Measurements from ENCODE around the gene TAP2.

Gene TAP2

DNA sequence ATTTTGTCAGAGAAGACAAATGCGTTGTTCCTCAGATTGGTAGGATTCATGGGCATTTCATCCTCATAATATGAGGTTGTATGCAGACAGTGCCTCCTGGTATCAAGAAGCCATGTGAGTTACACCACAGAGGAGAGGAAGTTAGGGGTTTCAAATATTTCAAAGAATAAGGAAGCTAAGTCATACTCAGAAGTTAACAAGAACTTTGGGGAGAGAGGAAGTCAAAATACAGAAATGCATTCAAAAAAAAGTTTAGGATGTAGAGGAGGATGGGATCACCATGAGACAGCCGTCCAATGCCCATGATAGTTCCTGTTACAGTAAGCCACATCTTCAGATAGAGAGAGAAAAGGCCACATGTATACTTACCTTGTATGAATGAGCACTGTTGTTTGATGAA is 44.0 kb downstream of the TAP2 start:
- no peak for TF ChIP-seq EP300 (IDR thresholded peaks at IDR 0.05; ENCODE audit: borderline replicate concordance)
- no peak for TF ChIP-seq CEBPB (IDR thresholded peaks at IDR 0.05)
- no peak for TF ChIP-seq ZBTB7A (IDR thresholded peaks at IDR 0.05; ENCODE audit: low read depth)
- TF ChIP-seq CREB1 (IDR thresholded peaks at IDR 0.05; ENCODE audit: low read depth) = no peak
- TF ChIP-seq NFIC (IDR thresholded peaks at IDR 0.05) = no peak
- no peak for TF ChIP-seq TCF12 (IDR thresholded peaks at IDR 0.05; ENCODE audit: low read depth)
- TF ChIP-seq TEAD4 (IDR thresholded peaks at IDR 0.05) = no peak
- TF ChIP-seq, protein P1, sequence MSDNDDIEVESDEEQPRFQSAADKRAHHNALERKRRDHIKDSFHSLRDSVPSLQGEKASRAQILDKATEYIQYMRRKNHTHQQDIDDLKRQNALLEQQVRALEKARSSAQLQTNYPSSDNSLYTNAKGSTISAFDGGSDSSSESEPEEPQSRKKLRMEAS (IDR thresholded peaks at IDR 0.05) = no peak
- TF ChIP-seq, protein P2, sequence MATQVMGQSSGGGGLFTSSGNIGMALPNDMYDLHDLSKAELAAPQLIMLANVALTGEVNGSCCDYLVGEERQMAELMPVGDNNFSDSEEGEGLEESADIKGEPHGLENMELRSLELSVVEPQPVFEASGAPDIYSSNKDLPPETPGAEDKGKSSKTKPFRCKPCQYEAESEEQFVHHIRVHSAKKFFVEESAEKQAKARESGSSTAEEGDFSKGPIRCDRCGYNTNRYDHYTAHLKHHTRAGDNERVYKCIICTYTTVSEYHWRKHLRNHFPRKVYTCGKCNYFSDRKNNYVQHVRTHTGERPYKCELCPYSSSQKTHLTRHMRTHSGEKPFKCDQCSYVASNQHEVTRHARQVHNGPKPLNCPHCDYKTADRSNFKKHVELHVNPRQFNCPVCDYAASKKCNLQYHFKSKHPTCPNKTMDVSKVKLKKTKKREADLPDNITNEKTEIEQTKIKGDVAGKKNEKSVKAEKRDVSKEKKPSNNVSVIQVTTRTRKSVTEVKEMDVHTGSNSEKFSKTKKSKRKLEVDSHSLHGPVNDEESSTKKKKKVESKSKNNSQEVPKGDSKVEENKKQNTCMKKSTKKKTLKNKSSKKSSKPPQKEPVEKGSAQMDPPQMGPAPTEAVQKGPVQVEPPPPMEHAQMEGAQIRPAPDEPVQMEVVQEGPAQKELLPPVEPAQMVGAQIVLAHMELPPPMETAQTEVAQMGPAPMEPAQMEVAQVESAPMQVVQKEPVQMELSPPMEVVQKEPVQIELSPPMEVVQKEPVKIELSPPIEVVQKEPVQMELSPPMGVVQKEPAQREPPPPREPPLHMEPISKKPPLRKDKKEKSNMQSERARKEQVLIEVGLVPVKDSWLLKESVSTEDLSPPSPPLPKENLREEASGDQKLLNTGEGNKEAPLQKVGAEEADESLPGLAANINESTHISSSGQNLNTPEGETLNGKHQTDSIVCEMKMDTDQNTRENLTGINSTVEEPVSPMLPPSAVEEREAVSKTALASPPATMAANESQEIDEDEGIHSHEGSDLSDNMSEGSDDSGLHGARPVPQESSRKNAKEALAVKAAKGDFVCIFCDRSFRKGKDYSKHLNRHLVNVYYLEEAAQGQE (IDR thresholded peaks at IDR 0.05; ENCODE audit: low read depth) = no peak
- TF ChIP-seq, protein P3, sequence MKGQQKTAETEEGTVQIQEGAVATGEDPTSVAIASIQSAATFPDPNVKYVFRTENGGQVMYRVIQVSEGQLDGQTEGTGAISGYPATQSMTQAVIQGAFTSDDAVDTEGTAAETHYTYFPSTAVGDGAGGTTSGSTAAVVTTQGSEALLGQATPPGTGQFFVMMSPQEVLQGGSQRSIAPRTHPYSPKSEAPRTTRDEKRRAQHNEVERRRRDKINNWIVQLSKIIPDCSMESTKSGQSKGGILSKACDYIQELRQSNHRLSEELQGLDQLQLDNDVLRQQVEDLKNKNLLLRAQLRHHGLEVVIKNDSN (IDR thresholded peaks at IDR 0.05) = no peak
- no peak for TF ChIP-seq RAD21 (IDR thresholded peaks at IDR 0.05; ENCODE audit: low read depth)

DNA sequence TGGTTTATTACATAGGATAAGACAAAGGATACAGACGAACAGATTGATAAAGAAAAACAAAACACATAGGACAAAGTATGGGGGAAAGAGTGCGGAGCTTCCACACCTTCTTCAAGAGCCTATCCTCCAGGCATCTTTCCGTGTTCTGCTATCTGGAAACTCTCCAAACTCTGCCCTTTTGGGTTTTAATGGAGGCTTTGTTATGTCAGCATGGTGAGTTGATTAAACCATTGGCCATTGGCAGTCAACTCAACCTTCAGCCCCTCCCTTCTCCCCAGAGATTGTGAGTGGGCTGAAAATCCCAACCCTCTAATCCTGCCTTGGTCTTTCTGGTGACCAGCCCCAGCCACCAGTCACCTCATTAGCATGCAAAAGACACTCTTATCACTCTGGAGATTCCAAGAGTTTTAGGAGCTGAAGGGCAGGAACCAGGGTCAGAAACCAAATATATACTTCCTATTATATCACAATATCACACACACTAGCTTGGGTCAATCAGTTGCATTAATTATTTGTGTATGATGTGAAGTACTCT is 45.6 kb downstream of the TAP2 start:
- TF ChIP-seq FOXM1 (IDR thresholded peaks at IDR 0.05; ENCODE audit: borderline replicate concordance, low read depth) (no peak), TCF12 (IDR thresholded peaks at IDR 0.05; ENCODE audit: low read depth) (no peak), TEAD4 (IDR thresholded peaks at IDR 0.05) (no peak), ZBTB7A (IDR thresholded peaks at IDR 0.05; ENCODE audit: low read depth) (no peak), EP300 (IDR thresholded peaks at IDR 0.05; ENCODE audit: borderline replicate concordance) (no peak), CREB1 (IDR thresholded peaks at IDR 0.05; ENCODE audit: low read depth) (no peak), CEBPB (IDR thresholded peaks at IDR 0.05) (no peak), NFIC (IDR thresholded peaks at IDR 0.05) (no peak), EGR1 (IDR thresholded peaks at IDR 0.05) (no peak), TAF1 (IDR thresholded peaks at IDR 0.05; ENCODE audit: low read depth) (no peak), RAD21 (IDR thresholded peaks at IDR 0.05; ENCODE audit: low read depth) (no peak), YY1 (IDR thresholded peaks at IDR 0.05; ENCODE audit: low read depth) (no peak)
- TF ChIP-seq, protein P1 (IDR thresholded peaks at IDR 0.05) = no peak
- TF ChIP-seq, protein P3 (IDR thresholded peaks at IDR 0.05) = no peak
- TF ChIP-seq, protein P2 (IDR thresholded peaks at IDR 0.05; ENCODE audit: low read depth) = no peak

DNA sequence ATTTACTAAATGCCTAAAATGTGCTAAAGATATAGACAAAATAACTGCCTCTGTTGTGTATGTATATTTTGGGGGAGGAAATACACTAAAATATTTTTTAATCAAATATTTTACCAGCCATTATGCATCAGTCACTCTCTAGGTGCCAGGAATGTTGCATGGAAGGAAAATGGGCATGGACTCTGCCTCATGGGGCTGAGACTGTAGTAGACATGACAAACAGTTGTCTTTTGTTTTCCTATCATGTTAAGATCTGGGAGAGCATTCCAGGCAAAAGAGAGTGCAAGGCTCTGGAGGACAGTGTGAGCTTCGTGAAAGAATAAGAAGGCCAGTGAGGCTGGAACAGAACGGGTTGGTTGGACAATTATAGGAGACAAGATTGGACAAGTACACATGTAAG is 48.2 kb downstream of the TAP2 start:
- no peak for TF ChIP-seq EP300 (IDR thresholded peaks at IDR 0.05; ENCODE audit: borderline replicate concordance)
- no peak for TF ChIP-seq NFIC (IDR thresholded peaks at IDR 0.05)
- TF ChIP-seq, protein P1 (IDR thresholded peaks at IDR 0.05) = no peak
- no peak for TF ChIP-seq TAF1 (IDR thresholded peaks at IDR 0.05; ENCODE audit: low read depth)
- no peak for TF ChIP-seq TEAD4 (IDR thresholded peaks at IDR 0.05)
- TF ChIP-seq FOXM1 (IDR thresholded peaks at IDR 0.05; ENCODE audit: borderline replicate concordance, low read depth) = no peak
- TF ChIP-seq ZBTB7A (IDR thresholded peaks at IDR 0.05; ENCODE audit: low read depth) = no peak
- TF ChIP-seq CEBPB (IDR thresholded peaks at IDR 0.05) = no peak
- no peak for TF ChIP-seq EGR1 (IDR thresholded peaks at IDR 0.05)
